ENCODE results near the gene LRRC4C. TPM values are rescaled to one million over a fixed set of nuclear protein-coding genes. Genes with fewer than 3 reads are reported as not detected.

The LRRC4C gene
- total and polyA plus RNA-seq, 2 donors (not counting 3 experiments of a cell fraction or from before 2014, with no cell fraction given): not detected

- Histone ChIP-seq H3K4me2 (ENCODE audit: insufficient read depth, low read length) (no peak overlapping the region), H4K20me1 (replicated peaks; ENCODE audit: control insufficient read depth, extremely low read depth, insufficient read depth, low read length) (no peaks in the 10 kb centered on the region), H2AFZ (ENCODE audit: low read depth, low read length) (no peak overlapping the region), H3K79me2 (ENCODE audit: control insufficient read depth, insufficient read depth, low read length) (no peaks in the 10 kb centered on the region), H3K9me1 (replicated peaks; ENCODE audit: control insufficient read depth, extremely low read depth, insufficient read depth, low read length) (no peaks in the 10 kb centered on the region), H3K27ac (ENCODE audit: insufficient read depth, low read depth, low read length) (no peak overlapping the region), H3K9ac (replicated peaks; ENCODE audit: extremely low read depth, insufficient read depth, low read length) (no peak overlapping the region), H3K4me1 (ENCODE audit: control insufficient read depth, extremely low read depth, insufficient read depth, low read length) (no peaks in the 10 kb centered on the region), H3K27me3 (ENCODE audit: control insufficient read depth in 2 of 2, insufficient read depth in 2 of 2, low read length in 2 of 2) (no peaks in the 10 kb centered on the region), H3K36me3 (ENCODE audit: control insufficient read depth in 2 of 2, extremely low read depth in 1 of 2, insufficient read depth in 2 of 2, low read length in 2 of 2) (no peaks in the 10 kb centered on the region), H3K4me3 (replicated peaks in 1 of 3; ENCODE audit: insufficient read depth in 1 of 3, low read depth in 1 of 3, low read length in 3 of 3) (no peak overlapping the region), H3K9me3 (replicated peaks; ENCODE audit: control insufficient read depth, insufficient read depth, low read length) (peaks cover 2% of the 10 kb centered on the region)
- ChIA-PET CTCF (no interaction called here), POLR2A (no interaction called here)
- no peak for DNase-seq (ENCODE audit: low read depth, low spot score)
- intact Hi-C loops (cut with micrococcal nuclease): no loop called here
- dilution Hi-C loops (cut with MboI; ENCODE audit: extremely low pct_ligation_motif_present, low sequenced_read_pairs): no loop called here
- TF ChIP-seq POLR2AphosphoS5 (IDR thresholded peaks at IDR 0.05; ENCODE audit: insufficient read depth, low read depth, low read length) (no peak), EZH2 (IDR thresholded peaks at IDR 0.05; ENCODE audit: borderline replicate concordance, low read depth, low read length, severe bottlenecking) (no peak), JUN (IDR thresholded peaks at IDR 0.05; ENCODE audit: borderline replicate concordance, insufficient read depth, insufficient read length, low read depth) (no peak), MAX (IDR thresholded peaks at IDR 0.05; ENCODE audit: insufficient read depth, insufficient read length) (no peak), GATA2 (IDR thresholded peaks at IDR 0.05; ENCODE audit: insufficient read depth, insufficient read length, low read depth, low read length) (no peak), FOS (IDR thresholded peaks at IDR 0.05; ENCODE audit: borderline replicate concordance, insufficient read depth, low read length) (no peak), MYC (IDR thresholded peaks at IDR 0.05; ENCODE audit: low read depth, low read length) (no peak), CTCF (IDR thresholded peaks at IDR 0.05; ENCODE audit: extremely low read depth in 1 of 2, insufficient read depth in 1 of 2, low read depth in 1 of 2, low read length in 2 of 2) (no peak), POLR2A (IDR thresholded peaks at IDR 0.05; ENCODE audit: low read depth, low read length) (no peak)
- no peak for FAIRE-seq
- BruUV-seq (replicated peaks): no TSS peak
Measured at GRCh38 chr11:41110527-41110926, 348.9 kb downstream of the LRRC4C start.

Data from endothelial cell of umbilical vein (primary cell).